Activated CD8-positive, alpha-beta memory T cell treated with anti-CD3 and anti-CD28 coated beads for 24 hours (primary cell): ENCODE results near the gene BCAS3.

Experiments
- DNase-seq: peaks from one replicate; pipeline ENCODE4 v3.0.0-alpha.2; 2020

Gene BCAS3

GRCh38 chr17:61442136-61442775 is 764.6 kb downstream of the BCAS3 start:
- no peak for DNase-seq
